D721Med (cell line): Measurements from ENCODE around the gene GATAD2B.
A peak's percentile ranks its signal among the peaks of the same experiment; 100 is the strongest.

Experiments
- DNase-seq: peaks from one replicate; pipeline ENCODE4 v3.0.0; 2011; ENCODE audit warnings: low spot score; ENCODE audit not compliant: insufficient read length
- FAIRE-seq: peaks from 2 replicates; lab custom pipeline; 2011; peaks lifted over from hg19 to GRCh38; lab: Jason Lieb, UNC
- TF ChIP-seq, protein P1 (sequence below): IDR thresholded peaks from 2 replicates; pipeline ENCODE4 v1.5.1; 2012; ENCODE audit warnings: mild to moderate bottlenecking, control low read depth; ENCODE audit not compliant: insufficient read depth; ENCODE audit errors: missing control alignments

The GATAD2B gene

DNA sequence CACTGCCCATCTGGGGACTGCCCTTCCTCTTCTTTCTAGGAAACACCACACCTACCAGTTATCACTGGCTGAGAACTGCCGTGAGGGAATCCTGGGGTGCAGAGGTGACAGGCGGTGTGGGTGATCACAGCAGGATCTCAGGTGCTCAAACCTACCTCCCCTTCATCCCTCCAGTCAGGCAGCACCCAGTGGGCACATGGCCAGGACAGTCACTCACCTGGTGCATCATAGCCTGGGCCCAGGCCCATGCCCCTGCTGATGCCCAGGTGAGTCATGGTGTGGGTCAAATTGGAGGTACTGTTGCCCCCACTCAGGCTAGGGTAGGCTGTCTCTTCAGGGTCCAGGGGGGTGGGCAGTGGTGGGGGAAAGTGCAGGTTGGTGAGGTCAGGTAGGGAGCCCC, 29.0 kb upstream of the GATAD2B start:
- no peak for DNase-seq
- TF ChIP-seq, protein P1, sequence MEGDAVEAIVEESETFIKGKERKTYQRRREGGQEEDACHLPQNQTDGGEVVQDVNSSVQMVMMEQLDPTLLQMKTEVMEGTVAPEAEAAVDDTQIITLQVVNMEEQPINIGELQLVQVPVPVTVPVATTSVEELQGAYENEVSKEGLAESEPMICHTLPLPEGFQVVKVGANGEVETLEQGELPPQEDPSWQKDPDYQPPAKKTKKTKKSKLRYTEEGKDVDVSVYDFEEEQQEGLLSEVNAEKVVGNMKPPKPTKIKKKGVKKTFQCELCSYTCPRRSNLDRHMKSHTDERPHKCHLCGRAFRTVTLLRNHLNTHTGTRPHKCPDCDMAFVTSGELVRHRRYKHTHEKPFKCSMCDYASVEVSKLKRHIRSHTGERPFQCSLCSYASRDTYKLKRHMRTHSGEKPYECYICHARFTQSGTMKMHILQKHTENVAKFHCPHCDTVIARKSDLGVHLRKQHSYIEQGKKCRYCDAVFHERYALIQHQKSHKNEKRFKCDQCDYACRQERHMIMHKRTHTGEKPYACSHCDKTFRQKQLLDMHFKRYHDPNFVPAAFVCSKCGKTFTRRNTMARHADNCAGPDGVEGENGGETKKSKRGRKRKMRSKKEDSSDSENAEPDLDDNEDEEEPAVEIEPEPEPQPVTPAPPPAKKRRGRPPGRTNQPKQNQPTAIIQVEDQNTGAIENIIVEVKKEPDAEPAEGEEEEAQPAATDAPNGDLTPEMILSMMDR: no peak
- no peak for FAIRE-seq

DNA sequence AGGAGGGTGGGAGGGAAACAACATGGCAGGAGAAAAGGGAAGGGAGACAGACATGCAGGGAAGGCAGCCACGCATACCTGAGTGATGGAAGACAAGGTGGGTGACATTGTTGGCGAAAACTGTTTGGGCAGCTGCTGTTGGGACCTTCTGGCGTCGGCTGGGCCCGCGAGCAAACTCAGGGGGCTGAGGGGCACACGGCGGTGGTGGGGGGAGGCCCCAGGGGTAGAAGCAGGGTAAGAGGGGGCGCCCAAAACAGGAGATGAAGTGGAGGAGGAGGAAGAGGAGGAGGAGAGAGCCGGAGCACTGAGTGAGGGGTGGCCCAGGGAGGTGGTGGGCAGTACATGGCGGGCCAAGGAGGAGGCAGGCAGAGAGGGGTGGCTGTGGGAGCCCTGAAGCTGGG, 28.4 kb upstream of the GATAD2B start:
- TF ChIP-seq, protein P1: no peak
- FAIRE-seq (no peak), DNase-seq (no peak)

DNA sequence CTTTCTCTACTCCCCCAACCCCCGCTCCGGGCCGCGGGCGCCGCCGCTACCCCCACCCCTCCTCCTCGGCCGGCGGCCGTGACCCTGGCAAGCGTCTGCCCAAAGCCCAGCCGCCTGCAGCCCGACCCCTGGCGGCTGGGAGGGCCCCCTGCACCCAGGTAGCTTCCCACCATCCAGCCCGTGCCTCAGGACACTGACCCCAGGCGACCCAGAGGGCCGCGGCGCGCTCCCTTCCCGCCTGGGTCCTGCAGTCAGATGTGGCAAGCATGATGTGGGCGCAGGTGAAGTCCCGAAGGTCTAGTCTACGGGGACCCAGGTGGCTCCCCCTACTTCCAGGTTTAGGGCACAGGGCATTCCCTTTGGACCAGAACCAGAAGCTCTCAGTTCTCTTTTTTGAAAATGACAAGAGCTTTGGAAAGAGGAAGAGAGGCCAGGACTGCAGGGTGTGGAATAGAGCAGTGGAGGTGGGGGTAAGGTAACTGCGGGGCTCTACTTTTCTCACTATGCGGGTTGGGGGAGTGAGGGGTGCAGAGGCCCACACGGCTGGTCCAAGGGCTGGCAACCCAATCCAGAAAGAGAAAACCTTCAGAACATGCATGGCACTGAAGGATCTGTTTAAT, 24.0 kb upstream of the GATAD2B start, which contains the start of gene DENND4B:
Gene DENND4B (minus strand): TSS at position 97 of the 620 bp plus-strand sequence. CDS start 2,344 bp downstream, outside the sequence.
- no peak for FAIRE-seq
- TF ChIP-seq, protein P1: peak; percentile 83

DNA sequence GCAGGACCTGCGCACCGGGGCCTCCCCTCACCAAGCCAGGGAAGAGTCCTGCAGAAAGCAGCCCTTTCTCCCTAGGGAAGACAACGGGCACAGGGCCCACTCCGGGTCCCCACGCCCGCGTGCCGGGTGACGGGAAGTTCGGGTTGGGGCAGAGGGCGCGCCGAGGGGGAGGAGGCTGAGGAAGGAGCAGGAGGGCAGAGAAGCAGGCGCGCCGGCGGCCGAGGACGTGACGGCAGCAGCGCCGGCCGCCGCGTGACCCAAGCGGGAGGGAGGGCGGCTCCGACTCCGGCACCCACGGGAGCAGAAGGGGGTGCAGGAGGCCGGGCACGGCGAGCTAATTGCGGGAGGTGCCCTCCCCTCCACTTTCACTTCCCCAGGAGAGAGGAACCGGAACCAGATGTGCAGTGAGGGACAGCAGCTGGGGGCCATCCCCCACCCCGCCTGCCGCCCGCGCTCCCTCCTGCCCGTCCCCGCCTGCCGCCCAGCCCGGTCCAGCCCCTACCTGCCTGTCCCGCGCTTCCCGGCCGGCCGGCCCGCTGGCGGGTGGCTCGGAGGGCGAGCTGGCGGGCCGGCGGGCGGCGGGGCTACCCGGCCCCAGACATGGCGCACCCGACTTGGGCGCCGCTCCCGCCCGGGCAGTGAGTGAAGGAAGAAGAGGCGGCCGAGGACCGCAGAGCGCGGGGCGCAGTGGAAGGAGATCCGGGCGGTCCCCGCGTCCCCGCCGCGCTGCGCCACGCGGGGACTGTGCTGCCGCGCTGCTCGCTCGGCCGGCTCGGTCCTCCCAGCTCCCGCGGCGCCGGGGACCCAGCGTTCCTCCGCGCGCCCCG, 23.2 kb upstream of the GATAD2B start:
- TF ChIP-seq, protein P1: no peak
- DNase-seq: peak; percentile 63
- no peak for FAIRE-seq

More for the DNA sequence above, 24.0 kb upstream of the GATAD2B start, which contains the start of gene DENND4B:
- peak; percentile 100 for DNase-seq

DNA sequence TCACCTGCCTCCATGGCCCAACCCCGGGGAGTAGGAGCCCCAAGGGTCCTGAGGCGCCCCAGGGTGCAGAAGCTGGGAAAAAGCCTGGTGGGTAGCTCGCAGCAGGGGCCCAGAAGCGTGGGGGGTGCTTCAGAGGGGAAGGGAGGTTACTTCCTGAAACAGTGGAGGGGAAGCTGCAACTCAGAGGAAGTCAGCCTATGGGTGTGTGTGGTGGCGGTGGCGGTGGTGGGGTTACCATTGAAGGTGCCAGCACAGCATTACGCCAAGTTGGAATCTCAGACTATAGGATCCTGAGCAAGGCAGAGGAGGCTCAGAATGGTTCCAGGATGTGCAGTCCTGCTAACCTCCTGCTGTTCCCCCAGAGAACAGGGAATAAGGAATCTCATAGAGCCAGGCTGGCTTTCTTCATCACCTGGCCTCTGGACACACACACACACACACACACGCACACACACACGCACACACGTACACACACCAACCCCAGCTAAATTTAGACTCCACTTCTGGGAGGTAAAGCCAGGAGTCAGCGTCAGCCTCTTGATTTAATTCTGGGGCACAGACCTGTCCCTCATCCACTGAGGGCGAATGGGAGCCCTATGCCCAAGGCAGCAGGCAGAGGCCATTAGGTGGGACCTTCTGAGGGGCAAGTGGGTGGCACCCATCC, 22.5 kb upstream of the GATAD2B start:
- no peak for FAIRE-seq
- DNase-seq: no peak
- TF ChIP-seq, protein P1: no peak

DNA sequence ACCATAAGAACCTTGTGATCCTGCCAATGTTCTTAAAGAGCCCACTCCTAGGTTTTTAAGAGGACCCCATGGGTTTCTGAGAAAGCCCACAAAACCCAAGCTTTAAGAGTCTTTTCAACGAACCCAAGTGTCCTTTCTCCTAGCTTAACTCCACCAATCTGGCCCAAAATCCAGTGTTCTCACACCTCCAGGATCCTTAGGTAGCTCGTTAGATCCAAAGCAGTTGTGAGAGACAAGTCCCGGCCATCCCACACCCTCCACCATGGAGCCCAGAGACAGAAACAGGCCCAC, 22.0 kb upstream of the GATAD2B start:
- TF ChIP-seq, protein P1: no peak
- FAIRE-seq (no peak), DNase-seq (no peak)
